Activated T-cell treated with anti-CD3 and anti-CD28 coated beads for 48 hours (primary cell): Measurements from ENCODE around the gene RAMACL.

ENCODE experiments used
- DNase-seq: peaks from one replicate; pipeline ENCODE4 v3.0.0-alpha.2; 2020; ENCODE audit warnings: low read depth

The RAMACL gene

GRCh38 chr6:166618251-166618650 is 31.8 kb upstream of the RAMACL start:
- DNase-seq = no peak

DNA sequence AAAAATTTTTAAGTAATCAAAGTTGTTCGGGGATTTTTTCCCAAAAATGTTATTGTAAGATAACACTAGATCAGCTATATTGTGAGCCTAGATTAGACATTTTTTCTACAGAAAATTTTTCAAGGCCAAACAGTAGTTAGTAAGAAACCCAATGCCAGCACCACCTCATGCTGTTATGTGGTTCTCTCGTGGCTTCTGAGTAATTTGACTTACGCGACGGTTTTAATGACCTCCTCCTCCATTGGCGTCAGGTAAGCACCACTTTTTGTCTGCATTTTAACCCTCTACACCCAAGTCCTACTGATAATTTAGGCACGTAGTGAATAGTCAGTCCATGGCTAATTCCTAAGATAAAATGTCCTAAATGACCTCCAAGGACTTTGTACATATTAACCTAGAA is 30.9 kb upstream of the RAMACL start:
- DNase-seq = no peak

GRCh38 chr6:166616261-166617238 is 30.1 kb upstream of the RAMACL start:
- DNase-seq = no peak

GRCh38 chr6:166615059-166615770 is 28.7 kb upstream of the RAMACL start:
- DNase-seq = no peak

DNA sequence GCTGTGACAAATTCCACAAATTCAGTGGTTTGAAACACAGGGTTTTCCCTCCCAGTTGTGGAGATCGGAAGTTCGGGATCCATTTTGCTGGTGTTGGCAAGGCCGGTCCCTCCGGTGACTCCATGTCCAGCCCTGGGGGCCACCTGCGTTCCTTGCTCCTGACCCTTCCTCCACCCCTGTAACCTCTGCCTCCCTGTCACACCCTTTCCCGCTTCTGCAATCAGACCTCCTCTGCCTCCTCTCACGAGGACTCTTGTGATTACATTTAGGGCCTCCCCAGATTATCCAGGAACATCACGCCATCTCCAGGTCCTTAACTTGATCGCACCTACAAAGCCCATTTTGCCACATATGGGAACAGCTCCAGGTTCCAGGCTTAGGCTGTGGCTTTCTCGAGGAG is 28.1 kb upstream of the RAMACL start:
- DNase-seq = no peak

GRCh38 chr6:166614171-166614583 is 27.7 kb upstream of the RAMACL start:
- DNase-seq = no peak

- DNase-seq = no peak
These were observed 26.5 kb upstream of the RAMACL start for GRCh38 chr6:166613027-166613426.

DNA sequence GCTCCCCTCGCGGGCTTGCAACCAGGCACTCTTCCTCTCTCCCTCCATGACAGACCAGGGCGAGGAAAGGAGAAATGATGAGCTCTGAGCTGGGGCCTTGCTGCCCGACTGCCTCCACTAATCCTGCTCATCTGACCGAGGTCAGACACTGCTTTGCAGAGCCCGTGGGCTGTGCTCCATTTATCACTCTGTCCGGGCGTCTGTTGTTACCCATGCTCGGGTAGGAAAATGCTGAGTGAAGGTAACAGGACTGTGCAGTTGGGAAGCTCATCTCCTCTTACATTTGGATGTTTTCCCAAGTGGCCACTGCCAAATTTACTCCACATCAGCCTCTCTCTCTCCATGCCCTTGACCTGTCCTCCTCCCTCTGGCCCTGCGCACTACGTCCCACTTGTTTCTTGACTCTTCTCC is 26.0 kb upstream of the RAMACL start:
- no peak for DNase-seq

- no peak for DNase-seq
These were observed 25.2 kb upstream of the RAMACL start for GRCh38 chr6:166611631-166612030.

- no peak for DNase-seq
These were observed 23.6 kb upstream of the RAMACL start for GRCh38 chr6:166610069-166610468.

GRCh38 chr6:166608774-166609173 is 22.3 kb upstream of the RAMACL start:
- DNase-seq = no peak

DNA sequence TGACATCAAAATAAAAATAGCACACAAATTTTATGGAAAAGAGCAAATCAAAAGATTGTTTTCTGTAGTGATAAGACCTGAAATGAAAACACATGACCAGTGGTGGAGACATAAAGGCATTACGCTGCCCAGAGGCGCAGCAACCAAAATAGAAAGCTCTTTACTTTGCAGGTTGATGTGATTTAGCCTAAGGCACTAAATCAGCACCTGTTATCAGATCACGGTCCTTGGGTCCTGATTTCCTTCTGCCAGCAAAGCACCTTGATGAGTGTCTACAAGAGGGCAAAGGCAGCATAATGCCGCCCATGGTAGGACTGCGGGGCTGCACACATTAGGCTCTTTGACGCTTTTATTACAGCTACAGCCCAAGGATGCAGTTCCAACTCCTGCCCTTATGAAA is 19.3 kb upstream of the RAMACL start:
- no peak for DNase-seq

- DNase-seq = no peak
These were observed 18.4 kb upstream of the RAMACL start for GRCh38 chr6:166604911-166605310.

- no peak for DNase-seq
These were observed 17.9 kb upstream of the RAMACL start for GRCh38 chr6:166604328-166604727.

DNA sequence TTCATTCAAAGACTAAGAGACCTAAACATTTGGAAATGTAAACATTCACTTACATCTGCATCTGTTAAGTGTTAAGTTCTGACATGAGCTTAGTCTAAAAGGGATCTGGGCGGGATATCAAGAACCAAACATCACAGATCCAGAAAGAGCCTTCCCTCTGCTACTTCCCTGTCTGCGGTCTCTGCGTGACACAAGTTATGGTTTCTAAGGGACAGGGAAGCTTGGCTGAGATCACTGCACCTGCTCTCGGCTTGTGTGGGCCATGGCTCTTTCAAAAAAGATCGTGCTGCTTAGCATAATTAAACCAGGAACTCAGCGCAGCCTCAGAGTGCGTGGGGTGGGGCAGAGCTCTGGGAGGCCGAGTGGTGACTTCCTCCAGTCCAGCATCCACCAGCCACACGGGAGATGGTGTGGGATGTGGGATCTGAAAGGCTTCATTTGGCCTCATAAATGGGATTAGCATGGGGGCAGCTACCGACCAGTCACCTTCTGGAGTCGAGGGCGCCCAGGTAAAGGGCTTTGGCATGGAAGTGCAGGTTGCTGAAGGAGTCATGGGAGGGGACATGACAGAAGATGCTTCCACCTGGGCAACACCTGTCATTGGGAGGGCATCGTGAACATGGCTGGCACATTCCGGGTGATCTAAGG is 16.7 kb upstream of the RAMACL start:
- no peak for DNase-seq

- DNase-seq = no peak
These were observed 15.5 kb upstream of the RAMACL start for GRCh38 chr6:166601956-166602355.

DNA sequence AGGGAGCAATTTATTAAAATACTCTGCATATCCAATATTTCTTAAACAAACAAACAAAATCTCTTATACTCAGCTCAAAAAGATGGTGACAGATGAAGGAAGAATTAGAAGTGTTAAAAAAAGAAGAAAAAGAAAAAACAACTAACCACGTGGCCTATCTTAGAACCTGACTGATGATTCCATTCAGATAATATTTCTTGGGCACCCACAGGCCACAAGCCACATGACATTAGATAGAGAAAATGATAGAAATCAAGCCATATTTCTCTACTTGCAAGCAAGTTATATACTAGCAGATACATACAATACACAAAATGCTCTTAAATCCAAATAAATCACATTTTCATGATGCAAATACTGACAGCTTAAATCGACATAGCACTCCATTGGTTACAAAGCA is 14.5 kb upstream of the RAMACL start:
- no peak for DNase-seq

DNA sequence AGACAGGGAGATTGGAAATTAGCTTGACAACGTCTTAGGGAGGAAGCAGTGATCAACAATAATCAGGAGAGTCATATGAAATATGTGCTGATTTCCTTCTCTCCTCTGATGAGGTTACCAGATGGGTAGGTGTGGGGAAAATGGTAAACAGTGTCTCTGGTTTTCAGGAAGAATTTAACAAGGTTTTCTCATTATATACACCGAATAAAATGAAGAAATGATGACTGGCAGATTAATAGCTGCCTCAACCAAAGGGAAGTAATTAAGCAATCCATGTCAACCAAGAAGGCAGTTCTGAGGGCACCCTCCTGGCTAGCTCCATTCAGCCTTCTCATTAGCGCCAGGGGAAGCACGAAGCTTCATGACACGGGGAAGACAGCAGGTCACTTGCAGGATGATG is 12.7 kb upstream of the RAMACL start:
- no peak for DNase-seq

GRCh38 chr6:166598441-166599138 is 12.1 kb upstream of the RAMACL start:
- DNase-seq = no peak

DNA sequence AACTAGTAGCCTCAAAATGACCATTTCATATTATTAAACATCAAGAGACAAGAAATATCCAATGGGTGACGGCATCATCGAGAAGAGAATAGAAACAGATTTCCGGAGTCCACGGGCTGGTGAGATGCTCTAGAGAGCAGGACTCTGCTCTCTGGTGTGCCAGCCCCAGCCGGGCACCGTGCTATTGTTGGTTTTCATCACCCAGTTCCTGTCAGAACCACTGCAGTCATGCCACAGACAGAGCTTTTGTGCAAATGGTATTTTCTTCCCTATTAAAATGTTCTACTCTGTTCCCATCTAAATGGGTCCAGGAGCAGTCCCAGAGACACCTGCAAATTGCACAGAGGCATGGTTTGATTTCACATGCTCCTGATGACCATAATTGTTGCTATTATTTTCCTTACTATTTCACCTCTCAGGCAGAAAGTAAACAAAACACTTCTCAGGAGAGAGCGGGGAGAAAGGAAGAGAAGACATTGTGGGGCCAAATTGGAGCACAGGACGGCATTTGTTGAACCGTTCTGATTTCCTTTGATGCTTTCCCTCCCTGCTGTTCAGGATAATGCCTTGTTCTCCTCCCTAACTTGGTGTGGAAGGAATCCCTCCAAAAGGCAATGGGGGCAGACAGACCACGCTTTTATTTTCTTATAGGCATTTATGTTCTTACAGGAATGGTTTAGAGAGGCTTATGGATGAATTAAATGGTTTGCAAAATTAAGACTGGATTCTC is 11.4 kb upstream of the RAMACL start:
- DNase-seq = no peak

GRCh38 chr6:166596776-166597507 is 10.5 kb upstream of the RAMACL start:
- no peak for DNase-seq
